Sigmoid colon (tissue), 7 donors: Measurements from ENCODE around the gene DARS2. TPM values are rescaled to one million over a fixed set of nuclear protein-coding genes. Genes with fewer than 3 reads are reported as not detected.

Source experiments
- polyA plus RNA-seq, 3 donors: library from polyadenylated mRNA; stranded (reverse); fragments of 200-250 nt; gene quantifications; one replicate each; pipeline ENCODE4 v1.2.3, GENCODE V29; 2013
- small RNA-seq, 3 donors: library from RNA; depleted of rRNA; stranded (forward); fragments of <200 nt; gene quantifications; one replicate each; pipeline ENCODE3, GENCODE V24; 2016
- total RNA-seq, 4 donors: library from RNA; depleted of rRNA; stranded (reverse); fragments of >200 nt; gene quantifications; one replicate each; pipeline ENCODE4 v1.1.0, GENCODE V29; 2016
- donor health status: healthy with polysubstance abuse.
- donor health status: Bipolar disorder and iron deficiency.
- donor health status: healthy.

DARS2 gene
- total and polyA plus RNA-seq, 7 donors: 5.2 to 15.7 (median 8.4) TPM

Small RNA genes within 50 kb of the gene (small RNA-seq; reads per million reads assigned to genes)
- 0 reads per million in 3 donors for gene RF00019

Other genes with a start within 250 kb of the DARS2 start
- not detected for gene SLC9C2, start 221.6 kb upstream of the DARS2 start, total RNA-seq
- gene SLC9C2, start 221.6 kb upstream of the DARS2 start, polyA plus RNA-seq: not detected
- gene TEX50, start 189.3 kb upstream of the DARS2 start, total RNA-seq: not detected
- gene TEX50, start 189.3 kb upstream of the DARS2 start, polyA plus RNA-seq: not detected
- under 1 TPM in 3 of 4 donors, not detected in 1; 0.27 to 0.71 (median 0.33) TPM for gene ANKRD45, start 154.8 kb upstream of the DARS2 start, total RNA-seq
- under 1 TPM in 2 of 3 donors, not detected in 1; 0.41 to 0.92 TPM for gene ANKRD45, start 154.8 kb upstream of the DARS2 start, polyA plus RNA-seq
- 10 to 100 TPM; 35.5 to 57.7 (median 42.6) TPM for gene KLHL20, start 109.7 kb upstream of the DARS2 start, total RNA-seq
- 10 to 100 TPM in 1 of 3 donors, 1 to 10 TPM in 2; 9.0 to 11.3 (median 9.8) TPM for gene KLHL20, start 109.7 kb upstream of the DARS2 start, polyA plus RNA-seq
- 1 to 10 TPM; 3.8 to 7.8 (median 5.4) TPM for gene CENPL, start 210 bp downstream of the DARS2 start, total RNA-seq
- gene CENPL, start 210 bp downstream of the DARS2 start, polyA plus RNA-seq: 1 to 10 TPM; 1.8 to 5.7 (median 4.9) TPM
- gene GAS5, start 43.3 kb downstream of the DARS2 start, total RNA-seq: 100 to 1,000 TPM; 443 to 618 (median 542) TPM
- gene GAS5, start 43.3 kb downstream of the DARS2 start, polyA plus RNA-seq: 100 to 1,000 TPM; 323 to 804 (median 459) TPM
- 1 to 10 TPM; 7.5 to 8.6 (median 8.0) TPM for gene ZBTB37, start 43.7 kb downstream of the DARS2 start, total RNA-seq
- gene ZBTB37, start 43.7 kb downstream of the DARS2 start, polyA plus RNA-seq: 1 to 10 TPM in 1 of 3 donors, under 1 TPM in 2; under 0.01 to 2.5 (median 0.46) TPM
- gene SERPINC1, start 92.7 kb downstream of the DARS2 start, total RNA-seq: not detected
- gene SERPINC1, start 92.7 kb downstream of the DARS2 start, polyA plus RNA-seq: under 1 TPM in 1 of 3 donors, not detected in 2; 0.10 TPM
- gene RC3H1, start 197.7 kb downstream of the DARS2 start, total RNA-seq: 10 to 100 TPM; 22.5 to 55.9 (median 34.8) TPM
- 1 to 10 TPM; 2.4 to 7.9 (median 4.6) TPM for gene RC3H1, start 197.7 kb downstream of the DARS2 start, polyA plus RNA-seq